Neutrophil (primary cell): Measurements from ENCODE around the gene NEAT1.

Experiments
- H3K27ac ChIP-seq: fragments of 200-600 bp; sonication (generic); 2 replicates; pipeline ENCODE4 v1.5.1; 2016; ENCODE audit warnings: mild to moderate bottlenecking, moderate library complexity
- H3K27me3 ChIP-seq: fragments of 200-600 bp; sonication (generic); 2 replicates; pipeline ENCODE4 v1.6.0; 2016; ENCODE audit warnings: mild to moderate bottlenecking
- H3K36me3 ChIP-seq: fragments of 200-600 bp; sonication (generic); 2 replicates; pipeline ENCODE4 v1.5.1; 2017
- H3K4me1 ChIP-seq, 2 experiments: fragments of 200-600 bp in 1 of 2; sonication (generic) in 1 of 2; 1 replicate in 1 of 2; 2 replicates in 1 of 2; pipeline versions ENCODE4 v1.5.1 to v1.6.1; 2013 to 2016; ENCODE audit warnings: low read depth in 1 of 2, low read length in 1 of 2, mild to moderate bottlenecking in 1 of 2, moderate library complexity in 1 of 2; ENCODE audit not compliant: control insufficient read depth in 1 of 2, insufficient read depth in 1 of 2
- H3K4me3 ChIP-seq, 2 experiments: fragments of 200-600 bp in 1 of 2; sonication (generic) in 1 of 2; 1 replicate in 1 of 2; 2 replicates in 1 of 2; pipeline ENCODE4 v1.5.1; 2013 to 2016; ENCODE audit warnings: low read depth in 1 of 2, low read length in 1 of 2, mild to moderate bottlenecking in 1 of 2, moderate library complexity in 1 of 2
- H3K9me3 ChIP-seq: fragments of 200-600 bp; sonication (generic); 2 replicates; pipeline ENCODE4 v1.5.1; 2016
- TF ChIP-seq, protein P1 (sequence below): fragments of 200-600 bp; sonication (generic); IDR thresholded peaks from 2 replicates; pipeline ENCODE4 v1.5.1; 2016; ENCODE audit warnings: antibody characterized with exemption

Gene NEAT1

DNA sequence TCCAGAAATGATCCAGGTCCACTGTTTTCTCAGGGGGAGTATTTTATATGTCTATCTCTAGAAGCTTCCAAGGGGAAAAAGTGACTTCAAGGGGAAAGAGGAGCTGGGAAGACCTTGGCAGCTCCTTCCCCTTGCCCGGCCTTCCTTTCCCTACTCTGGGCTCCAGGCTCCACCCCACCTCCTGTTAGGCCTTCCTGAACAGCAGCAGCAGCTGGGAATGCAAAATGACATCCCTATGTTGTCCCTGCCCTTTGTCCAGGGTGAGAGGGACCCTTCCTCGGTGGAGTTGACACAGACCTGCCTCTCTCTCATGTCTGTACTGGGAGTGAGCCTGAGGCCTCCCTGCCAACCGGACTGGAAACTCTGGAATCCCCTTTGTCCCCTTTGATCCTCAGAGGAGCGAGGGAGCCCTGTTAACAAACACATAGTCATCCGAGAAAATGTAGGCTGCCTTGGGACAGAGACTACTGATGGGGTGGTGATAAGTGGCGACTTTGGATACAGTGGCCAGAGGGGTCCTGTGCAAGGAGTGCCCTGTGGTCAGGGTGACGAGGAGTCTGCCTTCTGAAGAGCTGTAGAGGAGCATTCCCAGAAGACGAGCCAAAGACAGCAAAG, 67.2 kb downstream of the NEAT1 start:
- no peak overlapping the region for H3K27ac ChIP-seq
- peaks cover 70 to 73% of the 10 kb centered on the region in 2 experiments for H3K4me1 ChIP-seq
- H3K27me3 ChIP-seq = no peaks in the 10 kb centered on the region
- no peaks in the 10 kb centered on the region for H3K36me3 ChIP-seq
- no peak overlapping the region for H3K4me3 ChIP-seq
- TF ChIP-seq, protein P1, sequence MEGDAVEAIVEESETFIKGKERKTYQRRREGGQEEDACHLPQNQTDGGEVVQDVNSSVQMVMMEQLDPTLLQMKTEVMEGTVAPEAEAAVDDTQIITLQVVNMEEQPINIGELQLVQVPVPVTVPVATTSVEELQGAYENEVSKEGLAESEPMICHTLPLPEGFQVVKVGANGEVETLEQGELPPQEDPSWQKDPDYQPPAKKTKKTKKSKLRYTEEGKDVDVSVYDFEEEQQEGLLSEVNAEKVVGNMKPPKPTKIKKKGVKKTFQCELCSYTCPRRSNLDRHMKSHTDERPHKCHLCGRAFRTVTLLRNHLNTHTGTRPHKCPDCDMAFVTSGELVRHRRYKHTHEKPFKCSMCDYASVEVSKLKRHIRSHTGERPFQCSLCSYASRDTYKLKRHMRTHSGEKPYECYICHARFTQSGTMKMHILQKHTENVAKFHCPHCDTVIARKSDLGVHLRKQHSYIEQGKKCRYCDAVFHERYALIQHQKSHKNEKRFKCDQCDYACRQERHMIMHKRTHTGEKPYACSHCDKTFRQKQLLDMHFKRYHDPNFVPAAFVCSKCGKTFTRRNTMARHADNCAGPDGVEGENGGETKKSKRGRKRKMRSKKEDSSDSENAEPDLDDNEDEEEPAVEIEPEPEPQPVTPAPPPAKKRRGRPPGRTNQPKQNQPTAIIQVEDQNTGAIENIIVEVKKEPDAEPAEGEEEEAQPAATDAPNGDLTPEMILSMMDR = no peak
- H3K9me3 ChIP-seq = no peaks in the 10 kb centered on the region

DNA sequence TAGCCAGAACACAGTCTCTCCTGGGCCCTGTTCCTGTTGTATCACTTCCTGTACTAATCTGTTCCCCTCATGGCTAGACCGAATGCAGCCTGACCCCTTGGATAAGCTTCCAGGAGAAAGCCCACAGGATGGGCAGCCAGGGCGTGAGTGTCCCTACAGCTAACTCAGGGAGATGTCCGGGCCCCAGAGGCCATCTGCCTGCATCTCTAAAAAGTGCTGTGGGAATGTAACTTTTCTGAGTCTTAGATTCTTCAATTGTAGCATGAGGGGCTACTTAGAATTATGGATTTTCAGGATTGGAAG, 68.5 kb downstream of the NEAT1 start:
- TF ChIP-seq, protein P1 = no peak
- H3K4me1 ChIP-seq = peaks cover 82 to 85% of the 10 kb centered on the region in 2 experiments
- no peaks in the 10 kb centered on the region for H3K36me3 ChIP-seq
- no peak overlapping the region for H3K4me3 ChIP-seq
- no peaks in the 10 kb centered on the region for H3K9me3 ChIP-seq
- H3K27ac ChIP-seq = peak overlapping the region; percentile 98
- no peaks in the 10 kb centered on the region for H3K27me3 ChIP-seq

DNA sequence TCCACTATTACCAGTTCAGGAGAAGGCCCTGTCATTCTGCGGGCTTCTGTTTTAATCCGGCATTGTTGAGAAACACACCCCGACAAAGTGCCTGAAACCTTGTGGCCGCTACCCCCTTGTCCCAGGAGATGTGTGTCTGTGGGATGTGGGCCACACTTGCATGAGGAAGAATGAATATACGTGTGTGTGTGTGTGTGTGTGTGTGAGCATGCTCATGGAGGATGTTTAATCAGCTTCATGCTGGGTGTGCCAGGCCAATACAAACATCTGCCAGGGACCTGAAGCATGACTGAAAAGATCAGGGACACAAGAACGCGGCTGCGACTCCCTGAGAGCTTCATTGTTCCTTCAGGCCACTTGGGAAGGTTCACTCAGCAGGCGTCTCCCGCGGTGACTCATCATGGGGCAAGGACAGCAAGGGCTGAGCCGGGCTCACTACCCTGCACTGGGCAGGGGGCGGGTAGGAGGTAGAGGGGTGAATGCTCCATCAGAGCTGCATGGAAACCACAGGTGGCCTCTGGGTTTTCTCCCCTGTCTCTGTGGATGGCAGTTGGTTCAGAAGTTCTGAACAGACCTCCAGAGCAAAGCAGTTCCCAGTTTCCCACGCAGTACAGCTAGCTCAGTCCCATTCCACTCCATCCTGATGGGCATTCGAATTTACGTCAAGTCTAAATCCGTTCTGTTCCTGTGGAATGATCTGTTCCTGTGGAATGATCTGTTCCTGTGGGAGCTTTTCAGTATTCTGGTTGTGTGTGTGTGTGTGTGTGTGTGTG, 69.2 kb downstream of the NEAT1 start:
- TF ChIP-seq, protein P1 = no peak
- peak overlapping the region; percentile 48 to 52 for H3K4me3 ChIP-seq
- H3K4me1 ChIP-seq = peaks cover 82 to 89% of the 10 kb centered on the region in 2 experiments
- H3K27ac ChIP-seq = peak overlapping the region; percentile 98
- H3K9me3 ChIP-seq = no peaks in the 10 kb centered on the region
- H3K36me3 ChIP-seq = no peaks in the 10 kb centered on the region
- H3K27me3 ChIP-seq = no peaks in the 10 kb centered on the region

DNA sequence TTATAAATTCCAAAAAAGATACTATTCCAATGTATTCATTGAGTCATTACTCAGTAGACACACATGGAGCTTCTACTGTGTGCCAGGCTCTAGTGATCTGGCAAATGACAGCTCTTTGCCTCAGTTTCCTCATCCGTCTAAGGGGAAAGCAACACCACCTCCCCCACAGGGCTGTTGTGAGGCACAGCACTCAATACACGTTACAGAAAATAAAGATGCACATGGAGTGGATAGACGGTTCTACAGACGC, 69.7 kb downstream of the NEAT1 start:
- Histone ChIP-seq H3K4me3 (peak overlapping the region; percentile 48 to 52), H3K9me3 (no peaks in the 10 kb centered on the region), H3K36me3 (no peaks in the 10 kb centered on the region), H3K27ac (peak overlapping the region; percentile 98), H3K4me1 (peaks cover 81 to 88% of the 10 kb centered on the region in 2 experiments), H3K27me3 (no peaks in the 10 kb centered on the region)
- TF ChIP-seq, protein P1 = no peak

DNA sequence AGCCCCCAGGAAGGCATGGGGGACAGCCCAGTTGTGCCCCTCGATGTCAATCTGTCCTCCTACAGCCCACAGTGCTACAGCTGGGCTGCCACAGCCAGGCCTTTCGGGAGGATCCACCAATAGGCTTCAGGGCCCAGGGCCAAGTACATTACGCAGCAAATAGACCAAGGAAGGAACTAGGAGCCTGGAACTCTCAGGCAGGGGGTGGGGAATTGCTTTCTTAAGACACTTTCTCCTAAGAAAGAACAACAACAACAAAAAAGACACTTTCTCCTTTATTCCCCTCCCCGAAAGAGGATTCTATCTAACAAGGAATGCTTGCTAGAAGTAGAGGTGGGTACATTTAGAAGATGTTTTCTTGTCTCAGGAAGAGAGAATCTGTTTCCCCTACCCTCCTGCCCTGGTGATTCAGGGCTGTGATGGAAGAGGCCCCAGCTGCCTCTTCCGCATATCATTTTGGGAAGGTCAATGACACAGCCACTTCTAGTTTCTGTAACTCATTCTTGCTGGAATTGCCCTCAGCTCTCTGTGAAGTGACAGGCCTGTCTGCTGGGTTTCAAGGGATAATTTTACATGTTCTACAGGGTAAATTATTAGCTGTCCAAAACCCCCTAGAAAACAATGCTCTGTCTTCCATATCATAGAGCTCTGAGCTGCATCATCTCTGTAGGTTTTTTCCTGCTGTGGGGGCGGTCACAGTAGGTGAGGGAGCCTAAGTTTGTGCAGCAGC, 70.2 kb downstream of the NEAT1 start:
- H3K36me3 ChIP-seq = no peaks in the 10 kb centered on the region
- peak overlapping the region; percentile 48 to 52 for H3K4me3 ChIP-seq
- peaks cover 76 to 83% of the 10 kb centered on the region in 2 experiments for H3K4me1 ChIP-seq
- no peaks in the 10 kb centered on the region for H3K27me3 ChIP-seq
- TF ChIP-seq, protein P1 = no peak
- H3K9me3 ChIP-seq = no peaks in the 10 kb centered on the region
- H3K27ac ChIP-seq = peak overlapping the region; percentile 98
